Measurements from ENCODE around the gene SAMD3.

Gene SAMD3

GRCh38 chr6:130105996-130106704 lies 116.6 kb downstream of the SAMD3 start:
- TF ChIP-seq FOXP2 (optimal IDR thresholded peaks at IDR 0.05; ENCODE audit: control extremely low read depth, extremely low read length, insufficient read depth): no peak
- Histone ChIP-seq H3K4me3 (no peak overlapping the region), H3K9ac (ENCODE audit: insufficient read length) (no peak overlapping the region), H3K36me3 (ENCODE audit: insufficient read depth, low read length) (peaks cover 27% of the 10 kb centered on the region), H3K9me3 (ENCODE audit: low read depth, low read length) (no peaks in the 10 kb centered on the region), H3K27ac (no peak overlapping the region)
- no peak for DNase-seq (ENCODE audit: low read depth, low spot score)

DNA sequence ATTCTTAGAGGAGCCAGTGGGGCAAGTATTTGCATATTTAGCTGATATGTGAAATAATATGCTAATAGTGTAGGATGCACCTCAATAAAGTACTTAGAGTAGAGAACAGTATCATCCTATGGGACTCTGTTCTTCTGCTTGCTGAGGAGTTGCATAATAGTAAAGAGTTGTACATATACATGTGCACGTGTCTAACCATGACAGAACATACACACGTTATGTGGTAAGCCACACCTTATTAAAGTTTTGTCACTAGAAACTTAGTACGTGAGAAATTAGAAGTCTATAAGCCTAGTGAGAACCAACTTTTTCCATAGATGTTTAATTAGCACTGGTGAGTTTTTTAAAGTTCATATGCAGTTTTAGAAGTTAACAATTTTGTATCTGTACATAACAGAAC lies 123.6 kb downstream of the SAMD3 start:
- H3K36me3 ChIP-seq (ENCODE audit: insufficient read depth, low read length): peaks cover 47% of the 10 kb centered on the region
- no peaks in the 10 kb centered on the region for H3K9me3 ChIP-seq (ENCODE audit: low read depth, low read length)
- no peak for TF ChIP-seq EZH2 (IDR thresholded peaks at IDR 0.05)
- TF ChIP-seq POLR2AphosphoS5 (IDR thresholded peaks at IDR 0.05; ENCODE audit: borderline replicate concordance, low read depth, low read length): no peak
- TF ChIP-seq FOXP2 (optimal IDR thresholded peaks at IDR 0.05; ENCODE audit: control extremely low read depth, extremely low read length, insufficient read depth): no peak
- DNase-seq (ENCODE audit: low read depth, low spot score): no peak
- no peak overlapping the region for H3K9ac ChIP-seq (ENCODE audit: insufficient read length)
- H3K27ac ChIP-seq: no peak overlapping the region
- no peak overlapping the region for H3K4me3 ChIP-seq

DNA sequence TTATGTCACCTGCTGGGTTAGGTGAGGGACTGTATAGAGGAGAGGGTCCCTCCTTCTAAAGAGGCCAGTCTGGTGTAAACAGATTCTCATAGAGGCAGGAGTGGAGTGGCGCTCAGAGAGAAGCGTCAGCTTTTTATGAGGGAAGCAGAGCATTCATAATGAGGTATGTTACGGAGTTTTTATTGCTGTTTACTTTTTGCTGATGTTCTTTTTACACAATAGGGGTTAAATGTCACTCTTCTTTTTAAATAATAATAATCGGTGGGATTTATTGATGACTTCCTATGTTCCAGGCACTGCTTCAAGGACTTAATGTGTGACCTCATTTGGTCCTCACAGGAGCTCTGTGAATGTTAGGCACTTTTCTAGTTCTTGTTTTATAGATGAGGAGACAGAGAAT lies 124.4 kb downstream of the SAMD3 start:
- no peak for TF ChIP-seq FOXP2 (optimal IDR thresholded peaks at IDR 0.05; ENCODE audit: control extremely low read depth, extremely low read length, insufficient read depth)
- no peak for TF ChIP-seq EZH2 (IDR thresholded peaks at IDR 0.05)
- no peak for TF ChIP-seq POLR2AphosphoS5 (IDR thresholded peaks at IDR 0.05; ENCODE audit: borderline replicate concordance, low read depth, low read length)
- H3K9ac ChIP-seq (ENCODE audit: insufficient read length): no peak overlapping the region
- H3K9me3 ChIP-seq (ENCODE audit: low read depth, low read length): no peaks in the 10 kb centered on the region
- no peak for DNase-seq (ENCODE audit: low read depth, low spot score)
- H3K4me3 ChIP-seq: no peak overlapping the region
- H3K36me3 ChIP-seq (ENCODE audit: insufficient read depth, low read length): peaks cover 55% of the 10 kb centered on the region
- H3K27ac ChIP-seq: no peak overlapping the region

Data from SK-N-MC (cell line).